ENCODE data around the gene ZEB2.
A peak's percentile ranks its signal among the peaks of the same experiment; 100 is the strongest.

Gene ZEB2

GRCh38 chr2:144528108-144528507, 8.2 kb upstream of the ZEB2 start:
- DNase-seq (ENCODE audit: low read depth in 2 of 2), result no peak

GRCh38 chr2:144526831-144527230, 6.9 kb upstream of the ZEB2 start:
- no peak for DNase-seq (ENCODE audit: low read depth in 2 of 2)

- no peak for DNase-seq (ENCODE audit: low read depth in 2 of 2)
These were observed 4.4 kb upstream of the ZEB2 start for GRCh38 chr2:144524118-144525009.

- DNase-seq (ENCODE audit: low read depth in 2 of 2), result no peak
These were observed 3.7 kb upstream of the ZEB2 start for GRCh38 chr2:144523596-144524117.

GRCh38 chr2:144522897-144523595, 3.1 kb upstream of the ZEB2 start:
- DNase-seq (ENCODE audit: low read depth in 2 of 2), result no peak

- no peak for DNase-seq (ENCODE audit: low read depth in 2 of 2)
These were observed 2.4 kb upstream of the ZEB2 start for GRCh38 chr2:144522176-144522896.

- DNase-seq (ENCODE audit: low read depth in 2 of 2), result no peak
These were observed 1.8 kb upstream of the ZEB2 start for GRCh38 chr2:144521686-144522085.

- DNase-seq (ENCODE audit: low read depth in 2 of 2), result no peak
These were observed 1.0 kb upstream of the ZEB2 start for GRCh38 chr2:144520756-144521487.

GRCh38 chr2:144519597-144519933, 354 bp downstream of the ZEB2 start:
- DNase-seq (ENCODE audit: low read depth in 2 of 2), result no peak

GRCh38 chr2:144518748-144519596, 947 bp downstream of the ZEB2 start:
- no peak for DNase-seq (ENCODE audit: low read depth in 2 of 2)

GRCh38 chr2:144517866-144518747, 1.8 kb downstream of the ZEB2 start:
- no peak for DNase-seq (ENCODE audit: low read depth in 2 of 2)

- DNase-seq (ENCODE audit: low read depth in 2 of 2), result peak in 1 of 2 donors; percentile 29
These were observed 2.7 kb downstream of the ZEB2 start for GRCh38 chr2:144516981-144517865.

GRCh38 chr2:144516411-144516980, 3.4 kb downstream of the ZEB2 start:
- DNase-seq (ENCODE audit: low read depth in 2 of 2), result no peak

GRCh38 chr2:144515696-144516410, 4.1 kb downstream of the ZEB2 start:
- no peak for DNase-seq (ENCODE audit: low read depth in 2 of 2)

- DNase-seq (ENCODE audit: low read depth in 2 of 2), result no peak
These were observed 4.7 kb downstream of the ZEB2 start for GRCh38 chr2:144515099-144515695.

GRCh38 chr2:144514616-144515091, 5.3 kb downstream of the ZEB2 start:
- no peak for DNase-seq (ENCODE audit: low read depth in 2 of 2)

All from stimulated activated CD8-positive, alpha-beta memory T cell treated with anti-CD3 and anti-CD28 coated beads, Interleukin-15, amount 100 ng/mL, for 4 hours (primary cell).